ENCODE measurements around the gene PPP1R13L. TPM values are rescaled to one million over a fixed set of nuclear protein-coding genes. Genes with fewer than 3 reads are reported as not detected.
"Not testable (repeated sequence)": the region's sequence is repeated elsewhere in the genome, so short reads cannot be mapped to it uniquely, and the experiment has no call there.

PPP1R13L gene
- total RNA-seq, 2 donors from 2014 or later, result 17.9 to 26.4 TPM

DNA sequence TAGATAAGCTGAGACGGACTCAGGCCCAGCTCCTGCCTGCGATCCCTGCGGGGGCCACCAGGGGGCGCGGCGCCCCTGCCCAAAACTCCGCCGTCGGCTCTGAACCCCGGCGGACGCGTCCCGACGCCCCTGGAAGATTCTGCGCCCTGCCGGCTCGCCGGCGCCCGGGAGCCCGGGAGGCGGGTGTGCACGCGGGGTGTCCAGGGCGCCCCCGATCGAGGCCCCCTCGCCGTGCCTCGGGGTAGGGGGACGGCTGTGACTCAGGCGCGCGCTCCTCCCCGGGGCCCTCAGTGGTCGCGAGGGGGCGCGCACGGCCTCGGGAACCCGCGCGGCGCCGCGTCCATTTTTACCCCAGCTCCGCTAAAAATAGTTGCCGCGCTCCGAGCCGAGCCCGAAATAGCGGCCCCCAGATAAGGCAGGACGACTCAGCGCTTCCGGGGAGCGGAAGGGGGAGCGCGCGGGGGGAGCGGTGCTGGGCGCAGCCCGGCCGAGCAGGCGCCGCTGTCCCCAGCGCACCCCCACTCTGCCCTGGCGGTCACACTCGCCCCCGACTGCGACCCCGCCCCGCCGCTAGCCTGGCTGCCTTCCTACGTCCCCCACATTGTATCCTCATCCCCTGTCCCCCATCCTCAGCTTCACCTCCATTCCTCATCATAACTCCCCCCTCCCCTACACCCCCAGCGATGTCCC lies 34.8 kb upstream of the PPP1R13L start:
- no peaks in the 10 kb centered on the region for H3K27me3 ChIP-seq (ENCODE audit: control insufficient read depth, insufficient read depth, low read length, poor library complexity, severe bottlenecking)
- H3K4me3 Mint-ChIP-seq, result peak overlapping the region; percentile 56
- peak; percentile 87 for DNase-seq
- H3K4me1 ChIP-seq (ENCODE audit: control insufficient read depth, insufficient read depth, low read length), result peaks cover 2% of the 10 kb centered on the region
- H3K36me3 Mint-ChIP-seq (ENCODE audit: low read depth), result no peaks in the 10 kb centered on the region
- H3K4me1 Mint-ChIP-seq, result peaks cover 11% of the 10 kb centered on the region
- peak overlapping the region; percentile 74 for H3K4me3 ChIP-seq (ENCODE audit: low read length)
- H3K36me3 ChIP-seq (ENCODE audit: control insufficient read depth, insufficient read depth, low read length), result no peaks in the 10 kb centered on the region
- WGBS, 2 experiments (ENCODE audit: insufficient coverage in 1 of 2, insufficient read length in 1 of 2), result 1% methylated on average over 27 to 78 of the region's 78 CpGs
- H3K27ac ChIP-seq (ENCODE audit: low read depth, low read length), result no peak overlapping the region
- peak; percentile 100 for TF ChIP-seq CTCF (conservative IDR thresholded peaks at IDR 0.05)
- no peaks in the 10 kb centered on the region for H3K9me3 ChIP-seq (ENCODE audit: control insufficient read depth, low read length)
- peak overlapping the region; percentile 66 for H3K9ac ChIP-seq (ENCODE audit: extremely low read depth, low read length, poor library complexity, severe bottlenecking)
- H3K27me3 Mint-ChIP-seq (ENCODE audit: insufficient read depth), result peaks cover 8% of the 10 kb centered on the region
- no peaks in the 10 kb centered on the region for H3K9me3 Mint-ChIP-seq
- H3K27ac Mint-ChIP-seq, result no peak overlapping the region

DNA sequence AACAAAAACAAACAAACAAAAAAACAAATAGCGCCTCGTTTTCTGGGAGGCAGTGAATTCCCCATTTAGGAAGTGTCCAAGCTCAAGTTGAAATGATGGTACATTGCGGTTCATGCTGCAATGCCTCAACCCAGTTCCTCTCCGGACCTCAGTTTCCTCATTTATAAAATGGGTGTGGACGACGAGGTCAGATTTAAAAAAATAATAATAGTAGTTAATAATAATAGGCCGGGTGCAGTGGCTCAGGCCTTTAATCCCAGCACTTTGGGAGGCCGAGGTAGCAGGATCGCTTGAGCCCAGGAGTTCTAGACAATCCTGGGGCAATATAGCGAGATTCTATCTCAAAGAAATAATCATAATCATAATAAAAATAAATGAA lies 34.3 kb upstream of the PPP1R13L start:
- no peak for DNase-seq
- no peak overlapping the region for H3K27ac Mint-ChIP-seq
- WGBS, 2 experiments (ENCODE audit: insufficient coverage in 1 of 2, insufficient read length in 1 of 2), result 57 to 79% methylated on average over 3 to 9 of the region's 10 CpGs
- no peak overlapping the region for H3K27ac ChIP-seq (ENCODE audit: low read depth, low read length)
- no peak overlapping the region for H3K4me3 ChIP-seq (ENCODE audit: low read length)
- H3K4me1 Mint-ChIP-seq, result peaks cover 7% of the 10 kb centered on the region
- no peaks in the 10 kb centered on the region for H3K9me3 Mint-ChIP-seq
- H3K36me3 ChIP-seq (ENCODE audit: control insufficient read depth, insufficient read depth, low read length), result no peaks in the 10 kb centered on the region
- no peaks in the 10 kb centered on the region for H3K4me1 ChIP-seq (ENCODE audit: control insufficient read depth, insufficient read depth, low read length)
- no peaks in the 10 kb centered on the region for H3K36me3 Mint-ChIP-seq (ENCODE audit: low read depth)
- H3K9ac ChIP-seq (ENCODE audit: extremely low read depth, low read length, poor library complexity, severe bottlenecking), result peak overlapping the region; percentile 66
- TF ChIP-seq CTCF (conservative IDR thresholded peaks at IDR 0.05), result no peak
- no peaks in the 10 kb centered on the region for H3K27me3 ChIP-seq (ENCODE audit: control insufficient read depth, insufficient read depth, low read length, poor library complexity, severe bottlenecking)
- no peaks in the 10 kb centered on the region for H3K9me3 ChIP-seq (ENCODE audit: control insufficient read depth, low read length)
- H3K4me3 Mint-ChIP-seq, result peak overlapping the region; percentile 56
- H3K27me3 Mint-ChIP-seq (ENCODE audit: insufficient read depth), result peaks cover 8% of the 10 kb centered on the region

- Mint-ChIP-seq H3K4me3 (no peak overlapping the region), H3K9me3 (no peaks in the 10 kb centered on the region), H3K4me1 (peaks cover 3% of the 10 kb centered on the region), H3K27ac (no peak overlapping the region), H3K27me3 (ENCODE audit: insufficient read depth) (peaks cover 8% of the 10 kb centered on the region), H3K36me3 (ENCODE audit: low read depth) (no peaks in the 10 kb centered on the region)
- Histone ChIP-seq H3K9ac (ENCODE audit: extremely low read depth, low read length, poor library complexity, severe bottlenecking) (no peak overlapping the region), H3K36me3 (ENCODE audit: control insufficient read depth, insufficient read depth, low read length) (no peaks in the 10 kb centered on the region), H3K27me3 (ENCODE audit: control insufficient read depth, insufficient read depth, low read length, poor library complexity, severe bottlenecking) (no peaks in the 10 kb centered on the region), H3K4me1 (ENCODE audit: control insufficient read depth, insufficient read depth, low read length) (no peaks in the 10 kb centered on the region), H3K9me3 (ENCODE audit: control insufficient read depth, low read length) (no peaks in the 10 kb centered on the region), H3K27ac (ENCODE audit: low read depth, low read length) (no peak overlapping the region), H3K4me3 (ENCODE audit: low read length) (no peak overlapping the region)
- 88 to 93% methylated on average over 3 of the region's 3 CpGs for WGBS, 2 experiments (ENCODE audit: insufficient coverage in 1 of 2, insufficient read length in 1 of 2)
- no peak for TF ChIP-seq CTCF (conservative IDR thresholded peaks at IDR 0.05)
- DNase-seq, result no peak
These were observed 32.5 kb upstream of the PPP1R13L start for GRCh38 chr19:45437328-45437727.

DNA sequence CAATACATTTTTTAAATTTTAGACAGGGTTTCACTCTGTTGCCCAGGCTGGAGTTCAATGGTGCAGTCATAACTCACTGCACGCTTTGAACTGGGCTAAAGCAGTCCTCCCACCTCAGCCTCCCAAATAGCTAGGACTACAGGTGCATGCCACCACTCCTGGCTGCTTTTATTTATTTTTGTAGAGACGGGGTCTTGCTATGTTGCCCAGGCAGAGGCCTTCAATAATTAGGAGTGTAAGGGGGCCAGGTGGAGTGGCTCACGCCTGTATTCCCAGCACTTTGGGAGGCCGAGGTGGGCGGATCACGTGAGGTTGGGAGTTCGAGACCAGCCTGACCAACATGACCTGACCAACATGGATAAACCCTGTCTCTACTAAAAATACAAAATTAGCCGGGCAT lies 27.7 kb upstream of the PPP1R13L start:
- H3K27me3 ChIP-seq (ENCODE audit: control insufficient read depth, insufficient read depth, low read length, poor library complexity, severe bottlenecking); H3K4me1 Mint-ChIP-seq; DNase-seq: not testable (repeated sequence)

DNA sequence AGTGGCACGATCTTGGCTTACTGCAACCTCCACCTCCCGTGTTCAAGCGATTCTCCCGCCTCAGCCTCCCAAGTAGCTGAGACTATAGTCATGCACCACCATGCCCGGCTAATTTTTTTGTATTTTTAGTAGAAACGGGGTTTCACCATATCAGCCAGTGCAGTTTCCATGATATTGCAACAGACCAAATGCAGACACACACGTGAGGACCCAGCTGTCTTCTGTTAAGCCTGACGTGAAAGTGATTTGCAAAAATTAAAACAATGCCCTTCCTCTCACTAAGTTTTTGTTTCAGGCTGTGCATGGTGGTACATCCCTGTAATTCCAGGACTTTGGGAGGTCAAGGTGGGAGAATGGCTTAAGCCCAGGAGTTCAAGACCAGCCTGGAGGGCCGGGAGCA lies 26.1 kb upstream of the PPP1R13L start:
- H3K27me3 Mint-ChIP-seq (ENCODE audit: insufficient read depth); H3K4me3 Mint-ChIP-seq; DNase-seq; H3K36me3 ChIP-seq (ENCODE audit: control insufficient read depth, insufficient read depth, low read length); H3K9me3 Mint-ChIP-seq; H3K4me1 ChIP-seq (ENCODE audit: control insufficient read depth, insufficient read depth, low read length); H3K9ac ChIP-seq (ENCODE audit: extremely low read depth, low read length, poor library complexity, severe bottlenecking); H3K27ac Mint-ChIP-seq; H3K27me3 ChIP-seq (ENCODE audit: control insufficient read depth, insufficient read depth, low read length, poor library complexity, severe bottlenecking); H3K4me3 ChIP-seq (ENCODE audit: low read length); H3K9me3 ChIP-seq (ENCODE audit: control insufficient read depth, low read length); H3K4me1 Mint-ChIP-seq; H3K27ac ChIP-seq (ENCODE audit: low read depth, low read length); H3K36me3 Mint-ChIP-seq (ENCODE audit: low read depth): not testable (repeated sequence)
- WGBS, 2 experiments (ENCODE audit: insufficient coverage in 1 of 2, insufficient read length in 1 of 2), result 89 to 93% methylated on average over 9 of the region's 9 CpGs

More for the DNA sequence above, 27.7 kb upstream of the PPP1R13L start:
- H3K9ac ChIP-seq (ENCODE audit: extremely low read depth, low read length, poor library complexity, severe bottlenecking); H3K9me3 Mint-ChIP-seq; H3K4me3 Mint-ChIP-seq; H3K9me3 ChIP-seq (ENCODE audit: control insufficient read depth, low read length); H3K4me1 ChIP-seq (ENCODE audit: control insufficient read depth, insufficient read depth, low read length); H3K27ac Mint-ChIP-seq; H3K36me3 Mint-ChIP-seq (ENCODE audit: low read depth); H3K27me3 Mint-ChIP-seq (ENCODE audit: insufficient read depth); H3K27ac ChIP-seq (ENCODE audit: low read depth, low read length); H3K36me3 ChIP-seq (ENCODE audit: control insufficient read depth, insufficient read depth, low read length); H3K4me3 ChIP-seq (ENCODE audit: low read length): not testable (repeated sequence)
- WGBS, 2 experiments (ENCODE audit: insufficient coverage in 1 of 2, insufficient read length in 1 of 2), result 95% methylated on average over 8 of the region's 8 CpGs
